Stimulated activated CD4-positive, alpha-beta T cell treated with anti-CD3 and anti-CD28 coated beads, Interleukin-15, amount 100 ng/mL, for 1 hour (primary cell): ENCODE results near the gene CYTH3.

Experiments used
- DNase-seq, 2 donors: peaks; one replicate each; pipeline ENCODE4 v3.0.0-alpha.2; 2020; ENCODE audit warnings: low read depth in 1 of 2, low spot score in 1 of 2

The CYTH3 gene

GRCh38 chr7:6258440-6259182 lies 13.8 kb downstream of the CYTH3 start:
- DNase-seq, result no peak

GRCh38 chr7:6257675-6258074 lies 14.7 kb downstream of the CYTH3 start:
- no peak for DNase-seq

- no peak for DNase-seq
Observed at GRCh38 chr7:6256677-6257535, 15.5 kb downstream of the CYTH3 start.

GRCh38 chr7:6256109-6256483 lies 16.3 kb downstream of the CYTH3 start:
- no peak for DNase-seq

- DNase-seq, result no peak
Observed at GRCh38 chr7:6254866-6255265, 17.6 kb downstream of the CYTH3 start.

GRCh38 chr7:6252748-6253147 lies 19.7 kb downstream of the CYTH3 start:
- DNase-seq, result no peak

GRCh38 chr7:6252341-6252746 lies 20.1 kb downstream of the CYTH3 start:
- DNase-seq, result no peak

- no peak for DNase-seq
Observed at GRCh38 chr7:6251653-6252052, 20.8 kb downstream of the CYTH3 start.

- no peak for DNase-seq
Observed at GRCh38 chr7:6250364-6250833, 22.0 kb downstream of the CYTH3 start.

- DNase-seq, result no peak
Observed at GRCh38 chr7:6249043-6249442, 23.4 kb downstream of the CYTH3 start.

GRCh38 chr7:6248581-6248980 lies 23.8 kb downstream of the CYTH3 start:
- DNase-seq, result no peak

- no peak for DNase-seq
Observed at GRCh38 chr7:6246251-6246917, 26.0 kb downstream of the CYTH3 start.

- no peak for DNase-seq
Observed at GRCh38 chr7:6244021-6244420, 28.4 kb downstream of the CYTH3 start.

- no peak for DNase-seq
Observed at GRCh38 chr7:6243168-6243567, 29.3 kb downstream of the CYTH3 start.

- DNase-seq, result no peak
Observed at GRCh38 chr7:6242561-6242960, 29.9 kb downstream of the CYTH3 start.

- DNase-seq, result no peak
Observed at GRCh38 chr7:6241607-6241973, 30.8 kb downstream of the CYTH3 start.

GRCh38 chr7:6238309-6238925 lies 34.0 kb downstream of the CYTH3 start:
- DNase-seq, result no peak

GRCh38 chr7:6237730-6238129 lies 34.7 kb downstream of the CYTH3 start:
- no peak for DNase-seq

- DNase-seq, result no peak
Observed at GRCh38 chr7:6237011-6237410, 35.4 kb downstream of the CYTH3 start.

- DNase-seq, result no peak
Observed at GRCh38 chr7:6235029-6235871, 37.2 kb downstream of the CYTH3 start.

GRCh38 chr7:6234384-6234783 lies 38.0 kb downstream of the CYTH3 start:
- DNase-seq, result no peak
